H9 (cell line): ENCODE measurements around the gene STEAP2. TPM values are rescaled to one million over a fixed set of nuclear protein-coding genes. Genes with fewer than 3 reads are reported as not detected.

Source experiments
- DNase-seq: peaks from one replicate; pipeline ENCODE4 v3.0.0-alpha.2; 2017
- H2AFZ ChIP-seq: one replicate; pipeline ENCODE4 v1.6.1; 2013; ENCODE audit warnings: mild to moderate bottlenecking, low read length, control low read depth, moderate library complexity
- H2AK5ac ChIP-seq: 2 replicates; pipeline ENCODE4 v1.6.1; 2013; ENCODE audit warnings: low read length, control low read depth, mixed read lengths; ENCODE audit not compliant: insufficient read length
- H2BK120ac ChIP-seq: one replicate; pipeline ENCODE4 v1.6.1; 2013; ENCODE audit warnings: low read depth, mild to moderate bottlenecking, low read length, control low read depth, inconsistent platforms; ENCODE audit not compliant: poor library complexity, severe bottlenecking
- H2BK12ac ChIP-seq: 2 replicates; pipeline ENCODE4 v1.6.1; 2013; ENCODE audit warnings: low read length, control low read depth, mixed read lengths, low read depth; ENCODE audit not compliant: insufficient read length
- H2BK15ac ChIP-seq: 2 replicates; pipeline ENCODE4 v1.6.1; 2013; ENCODE audit warnings: low read depth, low read length, control low read depth
- H2BK20ac ChIP-seq: one replicate; pipeline ENCODE4 v1.6.1; 2013; ENCODE audit warnings: low read depth, mild to moderate bottlenecking, low read length, control low read depth, inconsistent platforms; ENCODE audit not compliant: poor library complexity, severe bottlenecking
- H2BK5ac ChIP-seq: 2 replicates; pipeline ENCODE4 v1.6.1; 2013; ENCODE audit warnings: low read length, control low read depth, mixed read lengths; ENCODE audit not compliant: insufficient read length
- H3K14ac ChIP-seq: 2 replicates; pipeline ENCODE4 v1.6.1; 2013; ENCODE audit warnings: low read length, control low read depth; ENCODE audit not compliant: insufficient read depth
- H3K18ac ChIP-seq: 2 replicates; pipeline ENCODE4 v1.6.1; 2013; ENCODE audit warnings: low read depth, mild to moderate bottlenecking, mixed read lengths, low read length, control low read depth; ENCODE audit not compliant: insufficient read length
- H3K23ac ChIP-seq: 2 replicates; pipeline ENCODE4 v1.6.1; 2013; ENCODE audit warnings: low read length, control low read depth, mixed read lengths, low read depth; ENCODE audit not compliant: insufficient read length
- H3K23me2 ChIP-seq: 2 replicates; pipeline ENCODE4 v1.6.1; 2013; ENCODE audit warnings: low read depth, mild to moderate bottlenecking, mixed read lengths, low read length, control low read depth; ENCODE audit not compliant: insufficient read length, poor library complexity, severe bottlenecking
- H3K27ac ChIP-seq: 2 replicates; pipeline ENCODE4 v1.5.1; 2013; ENCODE audit warnings: low read length, control low read depth, mixed read lengths, low read depth; ENCODE audit not compliant: insufficient read length
- H3K27me3 ChIP-seq: 2 replicates; pipeline ENCODE4 v1.6.1; 2013; ENCODE audit warnings: low read length, control low read depth, inconsistent platforms; ENCODE audit not compliant: insufficient read depth
- H3K4ac ChIP-seq: 2 replicates; pipeline ENCODE4 v1.6.1; 2013; ENCODE audit warnings: low read depth, mild to moderate bottlenecking, control low read depth, inconsistent platforms, low read length, moderate library complexity
- H3K4me1 ChIP-seq: 2 replicates; pipeline ENCODE4 v1.6.1; 2013; ENCODE audit warnings: low read length, control low read depth, inconsistent platforms; ENCODE audit not compliant: insufficient read depth
- H3K4me2 ChIP-seq: 2 replicates; pipeline ENCODE4 v1.6.1; 2013; ENCODE audit warnings: low read length, control low read depth, mixed read lengths; ENCODE audit not compliant: insufficient read length, insufficient read depth
- H3K56ac ChIP-seq: 2 replicates; pipeline ENCODE4 v1.6.1; 2013; ENCODE audit warnings: low read depth, mild to moderate bottlenecking, mixed read lengths, low read length, control low read depth; ENCODE audit not compliant: insufficient read length
- H3K79me1 ChIP-seq: 2 replicates; pipeline ENCODE4 v1.6.1; 2013; ENCODE audit warnings: low read depth, mild to moderate bottlenecking, moderate library complexity, low read length, control low read depth, inconsistent platforms; ENCODE audit not compliant: insufficient read depth, poor library complexity, severe bottlenecking
- H3K79me2 ChIP-seq: 2 replicates; pipeline ENCODE4 v1.6.1; 2013; ENCODE audit warnings: low read length, control low read depth, inconsistent platforms; ENCODE audit not compliant: insufficient read depth
- H3K9ac ChIP-seq: 2 replicates; pipeline ENCODE4 v1.6.1; 2013; ENCODE audit warnings: low read length, control low read depth, mixed read lengths; ENCODE audit not compliant: insufficient read length; ENCODE audit errors: extremely low read depth
- H3K9me3 ChIP-seq: one replicate; pipeline ENCODE4 v1.6.1; 2013; ENCODE audit warnings: low read depth, low read length, inconsistent platforms; ENCODE audit not compliant: control insufficient read depth
- H3T11ph ChIP-seq: one replicate; pipeline ENCODE4 v1.6.1; 2013; ENCODE audit warnings: mild to moderate bottlenecking, low read length, control low read depth, inconsistent platforms
- H4K20me1 ChIP-seq: one replicate; pipeline ENCODE4 v1.6.1; 2013; ENCODE audit not compliant: control insufficient read depth, insufficient read length, insufficient read depth
- H4K5ac ChIP-seq: 2 replicates; pipeline ENCODE4 v1.6.1; 2013; ENCODE audit warnings: low read depth, mild to moderate bottlenecking, mixed read lengths, low read length, control low read depth; ENCODE audit not compliant: insufficient read length
- H4K8ac ChIP-seq: replicated peaks from 2 replicates; pipeline ENCODE4 v1.6.1; 2013; ENCODE audit warnings: low read length, control low read depth, mixed read lengths, low read depth; ENCODE audit not compliant: insufficient read length
- H4K91ac ChIP-seq: 2 replicates; pipeline ENCODE4 v1.6.1; 2013; ENCODE audit warnings: low read depth, mild to moderate bottlenecking, moderate library complexity, mixed read lengths, low read length, control low read depth; ENCODE audit not compliant: insufficient read length
- H3K27ac Mint-ChIP-seq, 3 experiments: 2 replicates in 2 of 3; 3 replicates in 1 of 3; pipeline ENCODE4 v1.8.0; 2020 to 2021; ENCODE audit warnings: mixed read lengths in 3 of 3, mild to moderate bottlenecking in 1 of 3, moderate library complexity in 1 of 3
- H3K27me3 Mint-ChIP-seq: 2 replicates; pipeline ENCODE4 v1.8.0; 2021; ENCODE audit warnings: low read depth, mild to moderate bottlenecking, moderate library complexity, mixed read lengths
- H3K36me3 Mint-ChIP-seq, 3 experiments: 2 replicates in 2 of 3; 3 replicates in 1 of 3; pipeline ENCODE4 v1.8.0; 2020 to 2021; ENCODE audit warnings: low read depth in 3 of 3, mixed read lengths in 3 of 3; ENCODE audit not compliant: insufficient read depth in 1 of 3
- H3K4me1 Mint-ChIP-seq, 2 experiments: 2 replicates each; pipeline ENCODE4 v1.8.0; 2020; ENCODE audit warnings: mixed read lengths in 2 of 2
- H3K4me3 Mint-ChIP-seq, 2 experiments: 2 replicates in 1 of 2; 3 replicates in 1 of 2; pipeline ENCODE4 v1.8.0; 2020 to 2021; ENCODE audit warnings: mild to moderate bottlenecking in 2 of 2, mixed read lengths in 2 of 2, moderate library complexity in 1 of 2
- H3K9me3 Mint-ChIP-seq, 2 experiments: 2 replicates in 1 of 2; 3 replicates in 1 of 2; pipeline ENCODE4 v1.8.0; 2020; ENCODE audit warnings: mild to moderate bottlenecking in 2 of 2, mixed read lengths in 2 of 2, moderate library complexity in 1 of 2
- CTCF ChIP-seq: fragments of 200-600 bp; sonication (generic); conservative IDR thresholded peaks from 3 replicates; pipeline ENCODE4 v1.8.0; 2021; ENCODE audit warnings: antibody characterized with exemption, mild to moderate bottlenecking
- WGBS: extraction: QIAGEN DNeasy Blood & Tissue Kit; methylation state at CpG from one replicate; pipeline ENCODE4 v1.1.7; 2013; ENCODE audit warnings: missing lambda C conversion rate, low lambda C conversion rate, mixed read lengths; ENCODE audit not compliant: insufficient read length; ENCODE audit errors: extremely low coverage; 5-methylcytosine and 5-hydroxymethylcytosine counted together
- total RNA-seq: library from RNA; stranded (reverse); gene quantifications from 2 replicates; pipeline ENCODE4 v1.2.1, GENCODE V29; 2021

STEAP2 gene
- total RNA-seq, 1 experiment from 2014 or later: 6.7 TPM

- Mint-ChIP-seq H3K36me3 (no peaks in the 10 kb centered on the region; a peak in 2 of 7 replicates), H3K9me3 (peaks cover 2 to 3% of the 10 kb centered on the region in 2 experiments; a peak in 3 of 5 replicates)
- no peak overlapping the region for H3K27ac ChIP-seq
Observed at GRCh38 chr7:90207956-90208355, 3.6 kb upstream of the STEAP2 start.

More at GRCh38 chr7:90207956-90208355, 3.6 kb upstream of the STEAP2 start:
- Histone ChIP-seq H3K9me3 (no peaks in the 10 kb centered on the region), H3T11ph (no peak overlapping the region), H3K23ac (no peak overlapping the region), H2BK120ac (no peak overlapping the region), H3K79me1 (no peaks in the 10 kb centered on the region), H3K18ac (no peak overlapping the region), H3K14ac (no peak overlapping the region), H4K91ac (no peak overlapping the region), H3K79me2 (no peaks in the 10 kb centered on the region), H3K23me2 (peaks cover 11% of the 10 kb centered on the region), H3K4me1 (0 out of 2 replicates have a peak, but pooled peaks cover 3% of the 10 kb centered on the region), H2AK5ac (no peak overlapping the region), H2BK5ac (no peak overlapping the region), H3K4ac (no peak overlapping the region), H2BK20ac (no peak overlapping the region), H3K4me2 (no peak overlapping the region), H2BK12ac (no peak overlapping the region), H3K9ac (no peak overlapping the region), H4K20me1 (no peaks in the 10 kb centered on the region), H4K8ac (no peak overlapping the region), H4K5ac (no peak overlapping the region), H2BK15ac (no peak overlapping the region), H3K56ac (no peak overlapping the region), H2AFZ (no peak overlapping the region), H3K27me3 (no peaks in the 10 kb centered on the region)
- Mint-ChIP-seq H3K4me1 (peaks cover 7 to 12% of the 10 kb centered on the region in 2 experiments), H3K27me3 (peaks cover 7% of the 10 kb centered on the region; the same call in 1 of the 2 replicates), H3K27ac (no peak overlapping the region; a peak in 1 of 7 replicates), H3K4me3 (no peak overlapping the region)
- no peak for DNase-seq
- WGBS: no CpG with 5 or more reads among the region's 1 CpG
- TF ChIP-seq CTCF: no peak
